Cardiac fibroblast (primary cell): ENCODE results near the gene SCMH1.
"Not testable (repeated sequence)": the region's sequence is repeated elsewhere in the genome, so short reads cannot be mapped to it uniquely, and the experiment has no call there.

ENCODE experiments used
- DNase-seq, 2 donors: peaks; one replicate each; pipeline versions ENCODE4 v3.0.0 to v3.0.0-alpha.2; 2010; ENCODE audit warnings: low read depth in 2 of 2
- H3K4me3 ChIP-seq, 2 donors: replicated peaks in 1 of 2; 1 replicate in 1 of 2; 2 replicates in 1 of 2; pipeline ENCODE4 v1.5.1; 2011; ENCODE audit warnings: low read depth in 2 of 2, low read length in 2 of 2, mild to moderate bottlenecking in 2 of 2, moderate library complexity in 1 of 2
- CTCF ChIP-seq: IDR thresholded peaks from one replicate; pipeline ENCODE4 v1.5.1; 2011; ENCODE audit warnings: low read depth, mild to moderate bottlenecking, low read length, inconsistent platforms

SCMH1 gene

GRCh38 chr1:41221995-41222394 lies 20.1 kb downstream of the SCMH1 start:
- TF ChIP-seq CTCF = no peak
- H3K4me3 ChIP-seq = no peak overlapping the region
- no peak for DNase-seq

DNA sequence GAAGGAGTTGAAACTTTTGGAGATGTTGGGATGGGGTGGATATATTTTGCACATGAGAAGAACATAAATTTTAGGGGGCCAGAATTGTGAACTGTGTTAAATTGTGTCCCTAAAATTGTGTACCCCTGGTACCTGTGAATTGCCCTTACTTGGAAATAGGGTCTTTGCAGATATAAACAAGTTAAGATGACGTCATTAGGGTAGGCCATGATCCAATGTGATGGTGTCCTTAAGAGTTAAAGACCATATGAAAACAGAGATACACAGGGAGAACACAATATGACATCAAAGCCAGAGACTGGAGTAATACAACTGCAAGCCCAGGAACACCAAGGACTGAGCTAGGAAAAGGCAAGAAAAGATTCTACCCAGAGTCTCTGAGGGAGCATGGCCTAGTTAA lies 24.0 kb downstream of the SCMH1 start:
- DNase-seq = no peak
- H3K4me3 ChIP-seq = no peak overlapping the region
- TF ChIP-seq CTCF = no peak

DNA sequence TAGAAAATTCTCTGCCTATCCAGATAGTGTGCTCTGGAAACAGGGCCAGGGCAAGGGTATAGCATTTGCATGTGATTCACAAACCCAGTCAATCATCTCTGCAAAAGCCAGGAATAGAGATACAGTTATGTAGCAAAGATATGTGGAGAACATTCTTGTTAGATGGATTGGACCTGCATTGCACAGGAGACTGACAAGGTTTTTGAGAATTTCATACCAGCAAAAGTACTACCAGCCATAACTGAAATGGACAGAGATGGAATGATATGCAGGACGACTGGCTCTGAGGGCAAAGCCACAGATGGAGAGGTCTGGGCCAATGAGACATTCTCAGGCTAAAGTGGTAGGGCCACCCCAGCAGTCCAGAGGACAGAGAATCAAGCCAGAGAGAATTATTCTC lies 24.7 kb downstream of the SCMH1 start:
- no peak overlapping the region for H3K4me3 ChIP-seq
- no peak for TF ChIP-seq CTCF
- DNase-seq = no peak

GRCh38 chr1:41215623-41216022 lies 26.5 kb downstream of the SCMH1 start:
- no peak overlapping the region for H3K4me3 ChIP-seq
- no peak for DNase-seq
- no peak for TF ChIP-seq CTCF

DNA sequence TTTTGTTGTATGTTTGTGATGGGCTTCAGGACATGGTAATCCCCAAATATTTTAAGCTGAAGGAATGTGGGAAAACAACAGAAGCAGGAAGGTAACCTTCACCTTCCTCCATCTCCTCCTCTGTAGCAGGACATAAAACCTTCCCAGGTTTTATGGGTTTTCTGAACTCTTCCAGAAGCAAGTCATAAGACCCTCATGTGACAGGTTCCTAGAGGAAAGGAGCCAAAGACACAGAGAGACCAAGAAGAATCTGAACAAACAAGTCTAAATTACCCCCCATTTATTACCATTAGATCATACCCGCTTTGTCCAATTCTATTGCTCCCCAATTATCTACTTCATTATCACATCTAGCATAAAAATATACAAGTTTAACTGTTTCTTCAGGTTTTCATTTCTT lies 28.8 kb downstream of the SCMH1 start:
- TF ChIP-seq CTCF = no peak

GRCh38 chr1:41211608-41212007 lies 30.5 kb downstream of the SCMH1 start:
- not testable (repeated sequence) for H3K4me3 ChIP-seq, DNase-seq

More for the DNA sequence above, 28.8 kb downstream of the SCMH1 start:
- no peak for DNase-seq
- no peak overlapping the region for H3K4me3 ChIP-seq

- H3K4me3 ChIP-seq, DNase-seq: not testable (repeated sequence)
Observed at GRCh38 chr1:41207053-41207452, 35.1 kb downstream of the SCMH1 start.

DNA sequence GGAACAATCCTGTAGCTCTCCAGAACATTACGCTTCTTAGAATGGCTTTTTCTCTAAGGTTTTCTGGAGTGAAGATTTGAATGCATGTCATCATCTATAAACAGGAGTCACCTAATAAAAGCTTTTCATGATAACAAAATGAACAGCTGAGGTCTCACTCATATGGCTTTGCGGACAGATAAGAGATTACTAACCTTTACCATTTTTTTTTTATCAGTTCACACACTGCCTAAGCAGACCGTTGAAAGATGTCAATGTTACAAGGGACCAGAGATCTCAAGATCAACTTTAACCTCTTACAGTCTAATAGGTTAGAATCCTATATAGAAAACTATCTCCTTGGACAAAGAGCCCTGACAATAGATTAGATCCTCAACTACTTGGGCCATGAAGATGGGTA lies 41.4 kb downstream of the SCMH1 start:
- no peak for DNase-seq
- TF ChIP-seq CTCF = no peak
- H3K4me3 ChIP-seq = no peak overlapping the region
